Measurements from ENCODE around the gene TRAK1. TPM values are rescaled to one million over a fixed set of nuclear protein-coding genes. Genes with fewer than 3 reads are reported as not detected.

TRAK1 gene
- total RNA-seq, 6 donors from 2014 or later = 46.7 to 107 (median 74.7) TPM

GRCh38 chr3:42220436-42221121 lies 129.4 kb downstream of the TRAK1 start:
- peak in 1 of 2 donors; percentile 37 for DNase-seq

GRCh38 chr3:42222942-42223693 lies 132.0 kb downstream of the TRAK1 start:
- Histone ChIP-seq H3K4me3 (no peak overlapping the region), H3K27ac (peak overlapping the region in 1 of 4 donors; percentile 5), H3K27me3 (no peaks in the 10 kb centered on the region), H3K36me3 (peaks cover 9 to 67% (median 34%) of the 10 kb centered on the region in 4 donors), H3K4me1 (peaks cover 0 to 11% (median 2%) of the 10 kb centered on the region in 4 donors), H3K9me3 (no peaks in the 10 kb centered on the region)
- ATAC-seq (ENCODE audit: low FRiP score in 2 of 2) (peak in 1 of 2 donors; percentile 28), DNase-seq (peak in 1 of 2 donors; percentile 60)
- 93% methylated on average over 24 to 27 of the region's 31 CpGs for WGBS, 2 donors
- TF ChIP-seq EP300 (IDR thresholded peaks at IDR 0.05) (no peak), CTCF (IDR thresholded peaks at IDR 0.05) (no peak), POLR2AphosphoS5 (IDR thresholded peaks at IDR 0.05) (no peak), POLR2A (IDR thresholded peaks at IDR 0.05) (no peak)

More at GRCh38 chr3:42220436-42221121, 129.4 kb downstream of the TRAK1 start:
- WGBS, 2 donors = 80 to 89% methylated on average over 17 of the region's 17 CpGs
- no peaks in the 10 kb centered on the region for H3K27me3 ChIP-seq
- TF ChIP-seq POLR2A (IDR thresholded peaks at IDR 0.05) (no peak), CTCF (IDR thresholded peaks at IDR 0.05) (no peak), EP300 (IDR thresholded peaks at IDR 0.05) (no peak), POLR2AphosphoS5 (IDR thresholded peaks at IDR 0.05) (no peak)
- H3K4me1 ChIP-seq = peaks cover 0 to 11% (median 4%) of the 10 kb centered on the region in 4 donors
- ATAC-seq (ENCODE audit: low FRiP score in 2 of 2) = no peak
- no peak overlapping the region for H3K4me3 ChIP-seq
- peaks cover 9 to 71% (median 39%) of the 10 kb centered on the region in 4 donors for H3K36me3 ChIP-seq
- no peaks in the 10 kb centered on the region for H3K9me3 ChIP-seq
- peak overlapping the region in 1 of 4 donors; percentile 23 for H3K27ac ChIP-seq

DNA sequence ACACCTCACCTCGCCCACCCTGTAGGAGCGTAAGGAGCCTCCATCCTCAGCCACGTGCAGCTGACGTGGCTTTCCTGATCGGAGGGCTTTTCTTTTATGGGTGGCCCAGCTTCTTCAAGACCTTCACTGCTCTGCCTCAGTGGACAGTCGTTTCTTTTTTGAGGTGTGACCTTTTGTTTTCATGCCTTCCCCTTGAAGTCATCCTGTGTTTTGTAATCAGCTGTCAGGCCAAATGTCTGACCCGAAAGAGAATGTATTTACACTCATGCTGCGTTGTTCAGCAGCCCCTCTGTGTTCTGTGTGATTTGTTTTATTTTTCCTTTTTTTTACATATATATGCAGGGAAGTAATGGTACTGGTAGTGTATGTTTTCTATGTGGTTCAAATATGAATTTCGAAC lies 133.0 kb downstream of the TRAK1 start:
- no peaks in the 10 kb centered on the region for H3K9me3 ChIP-seq
- no peak for TF ChIP-seq POLR2A (IDR thresholded peaks at IDR 0.05)
- TF ChIP-seq EP300 (IDR thresholded peaks at IDR 0.05) = no peak
- TF ChIP-seq CTCF (IDR thresholded peaks at IDR 0.05) = no peak
- no peak for TF ChIP-seq POLR2AphosphoS5 (IDR thresholded peaks at IDR 0.05)
- ATAC-seq (ENCODE audit: low FRiP score in 2 of 2) = no peak
- H3K4me1 ChIP-seq = peaks cover 0 to 11% (median 2%) of the 10 kb centered on the region in 4 donors
- DNase-seq = no peak
- peak overlapping the region in 3 of 4 donors; percentile 1 to 27 (median 5) for H3K27ac ChIP-seq
- no peak overlapping the region for H3K4me3 ChIP-seq
- peaks cover 9 to 62% (median 34%) of the 10 kb centered on the region in 4 donors for H3K36me3 ChIP-seq
- WGBS, 2 donors = 85 to 86% methylated on average over 9 of the region's 9 CpGs
- no peaks in the 10 kb centered on the region for H3K27me3 ChIP-seq

DNA sequence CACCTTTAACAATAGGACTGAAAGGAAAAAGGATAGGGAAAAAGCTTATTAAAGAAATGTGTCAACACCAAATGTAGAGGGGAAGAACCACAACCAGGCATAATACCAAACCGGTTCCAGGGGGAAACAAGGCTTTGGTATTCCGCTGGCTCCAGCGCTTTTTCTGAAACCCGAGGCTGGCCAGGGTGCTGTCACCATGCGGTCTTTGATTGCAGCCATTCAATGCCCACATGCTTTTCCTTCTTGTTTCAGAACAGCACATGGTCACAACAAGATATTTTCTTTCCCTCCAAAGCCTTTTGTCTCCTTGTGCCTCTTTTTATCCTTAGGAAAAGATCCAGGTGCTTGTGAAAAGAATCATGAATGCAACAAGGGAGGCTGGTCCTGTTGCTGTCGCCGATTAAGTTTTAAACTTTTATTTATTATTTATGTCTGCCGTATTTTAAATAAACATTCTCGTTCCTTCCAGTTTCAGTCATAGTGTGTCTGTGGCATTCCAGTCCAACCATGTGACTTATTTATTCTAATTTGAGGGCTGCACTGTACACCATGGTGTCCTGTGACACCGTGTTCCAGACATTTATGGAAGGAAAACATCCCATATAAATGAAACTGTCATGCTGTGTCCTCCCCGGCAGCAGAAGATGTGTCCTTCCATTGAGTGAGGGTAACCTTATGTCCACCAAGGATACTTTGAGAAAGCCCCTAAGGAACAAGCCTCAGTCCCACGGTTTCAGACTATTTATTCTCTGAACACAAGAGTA lies 133.7 kb downstream of the TRAK1 start:
- Histone ChIP-seq H3K36me3 (peaks cover 9 to 55% (median 33%) of the 10 kb centered on the region in 4 donors), H3K27ac (peak overlapping the region in 3 of 4 donors; percentile 1 to 49 (median 27)), H3K4me3 (no peak overlapping the region), H3K9me3 (no peaks in the 10 kb centered on the region), H3K4me1 (peaks cover 0 to 14% (median 2%) of the 10 kb centered on the region in 4 donors), H3K27me3 (no peaks in the 10 kb centered on the region)
- ATAC-seq (ENCODE audit: low FRiP score in 2 of 2) (no peak), DNase-seq (no peak)
- 62 to 75% methylated on average over 12 of the region's 12 CpGs for WGBS, 2 donors
- TF ChIP-seq CTCF (IDR thresholded peaks at IDR 0.05) (no peak), POLR2A (IDR thresholded peaks at IDR 0.05) (no peak), EP300 (IDR thresholded peaks at IDR 0.05) (peak in 1 of 4 donors; percentile 23), POLR2AphosphoS5 (IDR thresholded peaks at IDR 0.05) (peak in 1 of 2 donors; percentile 19)
